ENCODE measurements around the gene NRG2. TPM values are rescaled to one million over a fixed set of nuclear protein-coding genes. Genes with fewer than 3 reads are reported as not detected.

The NRG2 gene
- polyA plus RNA-seq, 1 of the 3 experiments (the other 2 are of a cell fraction): 3.7 TPM

DNA sequence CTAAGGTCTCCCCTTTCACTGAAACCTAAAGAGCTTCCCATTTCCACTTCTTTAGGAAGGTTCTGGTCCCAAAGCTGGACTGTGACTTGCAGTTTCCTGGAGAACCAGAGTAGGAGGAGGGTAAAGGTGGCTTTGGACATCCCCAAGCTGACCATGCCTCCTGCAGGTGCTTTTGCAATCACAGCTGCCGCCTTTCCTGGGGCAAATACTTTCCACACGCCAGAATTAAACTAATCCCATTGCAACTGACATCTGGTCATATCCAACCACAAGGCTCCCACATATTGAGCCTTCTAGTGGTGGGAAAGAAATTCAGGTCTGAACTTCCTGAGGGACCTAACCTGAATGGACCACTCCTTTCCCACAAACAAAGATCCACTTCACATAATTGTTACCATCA lies 92.7 kb downstream of the NRG2 start:
- H3K27me3 ChIP-seq (ENCODE audit: insufficient read depth): no peaks in the 10 kb centered on the region
- H3K27ac ChIP-seq (ENCODE audit: low read depth in 2 of 2, low read length in 1 of 2): no peak overlapping the region
- WGBS (ENCODE audit: low lambda C conversion rate): 100% methylated on average over 2 of the region's 2 CpGs
- H4K20me1 ChIP-seq (ENCODE audit: insufficient read depth): no peaks in the 10 kb centered on the region
- TF ChIP-seq RAD21 (IDR thresholded peaks at IDR 0.05; ENCODE audit: low read length): no peak
- TF ChIP-seq, protein P1, sequence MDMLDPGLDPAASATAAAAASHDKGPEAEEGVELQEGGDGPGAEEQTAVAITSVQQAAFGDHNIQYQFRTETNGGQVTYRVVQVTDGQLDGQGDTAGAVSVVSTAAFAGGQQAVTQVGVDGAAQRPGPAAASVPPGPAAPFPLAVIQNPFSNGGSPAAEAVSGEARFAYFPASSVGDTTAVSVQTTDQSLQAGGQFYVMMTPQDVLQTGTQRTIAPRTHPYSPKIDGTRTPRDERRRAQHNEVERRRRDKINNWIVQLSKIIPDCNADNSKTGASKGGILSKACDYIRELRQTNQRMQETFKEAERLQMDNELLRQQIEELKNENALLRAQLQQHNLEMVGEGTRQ (IDR thresholded peaks at IDR 0.05; ENCODE audit: borderline replicate concordance, low read depth, low read length): no peak
- TF ChIP-seq EP300 (IDR thresholded peaks at IDR 0.05; ENCODE audit: borderline replicate concordance in 1 of 2, low read depth in 1 of 2, low read length in 1 of 2): no peak
- no peak for TF ChIP-seq ELF1 (IDR thresholded peaks at IDR 0.05)
- no peak for TF ChIP-seq TAF1 (IDR thresholded peaks at IDR 0.05; ENCODE audit: borderline replicate concordance, low read depth, low read length)
- TF ChIP-seq FOXJ3 (CRISPR knock-in tag; IDR thresholded peaks at IDR 0.05): no peak
- no peak for TF ChIP-seq YY1 (IDR thresholded peaks at IDR 0.05; ENCODE audit: low read depth)
- no peak for TF ChIP-seq EZH2phosphoT487 (IDR thresholded peaks at IDR 0.05; ENCODE audit: borderline replicate concordance, low read depth)
- no peak for TF ChIP-seq CHD2 (IDR thresholded peaks at IDR 0.05; ENCODE audit: low read length, partially characterized antibody)
- TF ChIP-seq, protein P2, sequence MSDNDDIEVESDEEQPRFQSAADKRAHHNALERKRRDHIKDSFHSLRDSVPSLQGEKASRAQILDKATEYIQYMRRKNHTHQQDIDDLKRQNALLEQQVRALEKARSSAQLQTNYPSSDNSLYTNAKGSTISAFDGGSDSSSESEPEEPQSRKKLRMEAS (IDR thresholded peaks at IDR 0.05; ENCODE audit: low read depth): no peak
- TF ChIP-seq, protein P3, sequence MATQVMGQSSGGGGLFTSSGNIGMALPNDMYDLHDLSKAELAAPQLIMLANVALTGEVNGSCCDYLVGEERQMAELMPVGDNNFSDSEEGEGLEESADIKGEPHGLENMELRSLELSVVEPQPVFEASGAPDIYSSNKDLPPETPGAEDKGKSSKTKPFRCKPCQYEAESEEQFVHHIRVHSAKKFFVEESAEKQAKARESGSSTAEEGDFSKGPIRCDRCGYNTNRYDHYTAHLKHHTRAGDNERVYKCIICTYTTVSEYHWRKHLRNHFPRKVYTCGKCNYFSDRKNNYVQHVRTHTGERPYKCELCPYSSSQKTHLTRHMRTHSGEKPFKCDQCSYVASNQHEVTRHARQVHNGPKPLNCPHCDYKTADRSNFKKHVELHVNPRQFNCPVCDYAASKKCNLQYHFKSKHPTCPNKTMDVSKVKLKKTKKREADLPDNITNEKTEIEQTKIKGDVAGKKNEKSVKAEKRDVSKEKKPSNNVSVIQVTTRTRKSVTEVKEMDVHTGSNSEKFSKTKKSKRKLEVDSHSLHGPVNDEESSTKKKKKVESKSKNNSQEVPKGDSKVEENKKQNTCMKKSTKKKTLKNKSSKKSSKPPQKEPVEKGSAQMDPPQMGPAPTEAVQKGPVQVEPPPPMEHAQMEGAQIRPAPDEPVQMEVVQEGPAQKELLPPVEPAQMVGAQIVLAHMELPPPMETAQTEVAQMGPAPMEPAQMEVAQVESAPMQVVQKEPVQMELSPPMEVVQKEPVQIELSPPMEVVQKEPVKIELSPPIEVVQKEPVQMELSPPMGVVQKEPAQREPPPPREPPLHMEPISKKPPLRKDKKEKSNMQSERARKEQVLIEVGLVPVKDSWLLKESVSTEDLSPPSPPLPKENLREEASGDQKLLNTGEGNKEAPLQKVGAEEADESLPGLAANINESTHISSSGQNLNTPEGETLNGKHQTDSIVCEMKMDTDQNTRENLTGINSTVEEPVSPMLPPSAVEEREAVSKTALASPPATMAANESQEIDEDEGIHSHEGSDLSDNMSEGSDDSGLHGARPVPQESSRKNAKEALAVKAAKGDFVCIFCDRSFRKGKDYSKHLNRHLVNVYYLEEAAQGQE (IDR thresholded peaks at IDR 0.05; ENCODE audit: low read depth, low read length): no peak
- TF ChIP-seq GABPA (IDR thresholded peaks at IDR 0.05; ENCODE audit: low read depth): no peak
- no peak overlapping the region for H3K4me3 ChIP-seq (ENCODE audit: low read depth in 2 of 2, low read length in 1 of 2)
- ChIA-PET POLR2A (no interaction called here), CTCF (interaction anchor here (0.8 to 2.4 kb wide), 4 partner anchors 12 to 163 kb away, joined by 3 to 15 read pairs (median 4); no protein-coding TSS in a partner anchor)
- H3K9me3 ChIP-seq: no peaks in the 10 kb centered on the region
- no peaks in the 10 kb centered on the region for H3K36me3 ChIP-seq (replicated peaks in 1 of 2; ENCODE audit: control insufficient read depth in 1 of 2, insufficient read depth in 2 of 2, low read length in 1 of 2)
- no peaks in the 10 kb centered on the region for H3K9me2 ChIP-seq
- peaks cover 0 to 24% of the 10 kb centered on the region in 2 experiments; a peak in 1 of 4 replicates for H3K4me1 ChIP-seq (ENCODE audit: control insufficient read depth in 1 of 2, insufficient read depth in 2 of 2, low read depth in 1 of 2, low read length in 1 of 2)
- no peak overlapping the region for H2AFZ ChIP-seq (ENCODE audit: low read depth)
- no peaks in the 10 kb centered on the region for H3F3A ChIP-seq (replicated peaks; ENCODE audit: insufficient read depth)
- H3K4me2 ChIP-seq: no peak overlapping the region
- no peaks in the 10 kb centered on the region for H3K79me2 ChIP-seq (ENCODE audit: insufficient read depth)
- H3K9ac ChIP-seq: no peak overlapping the region
- no peak for DNase-seq

DNA sequence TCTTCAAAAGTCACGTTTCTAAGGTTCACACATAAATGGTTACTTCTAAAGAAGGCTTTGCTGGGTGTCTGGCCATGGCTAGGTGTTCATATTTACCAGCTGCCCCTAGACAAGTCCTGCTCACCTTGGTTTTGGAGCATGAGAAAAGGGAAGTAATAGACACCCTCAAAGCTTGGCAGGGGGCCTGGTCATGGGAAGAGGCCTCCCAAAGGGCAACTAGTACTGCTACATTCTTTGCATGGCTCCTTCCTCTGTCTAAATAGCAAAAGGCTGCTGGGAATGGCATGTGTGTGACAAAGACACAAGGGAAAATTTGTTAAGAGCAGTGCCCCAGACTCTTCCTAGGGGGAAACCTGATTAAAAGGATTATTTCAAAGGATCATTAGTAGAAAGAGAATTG lies 93.4 kb downstream of the NRG2 start:
- Histone ChIP-seq H3K36me3 (replicated peaks in 1 of 2; ENCODE audit: control insufficient read depth in 1 of 2, insufficient read depth in 2 of 2, low read length in 1 of 2) (no peaks in the 10 kb centered on the region), H3K79me2 (ENCODE audit: insufficient read depth) (no peaks in the 10 kb centered on the region), H3K4me2 (no peak overlapping the region), H3K9me3 (no peaks in the 10 kb centered on the region), H3K27ac (ENCODE audit: low read depth in 2 of 2, low read length in 1 of 2) (no peak overlapping the region), H3K9me2 (no peaks in the 10 kb centered on the region), H3K4me1 (ENCODE audit: control insufficient read depth in 1 of 2, insufficient read depth in 2 of 2, low read depth in 1 of 2, low read length in 1 of 2) (peaks cover 0 to 24% of the 10 kb centered on the region in 2 experiments; a peak in 1 of 4 replicates), H2AFZ (ENCODE audit: low read depth) (no peak overlapping the region), H3F3A (replicated peaks; ENCODE audit: insufficient read depth) (no peaks in the 10 kb centered on the region), H4K20me1 (ENCODE audit: insufficient read depth) (no peaks in the 10 kb centered on the region), H3K4me3 (ENCODE audit: low read depth in 2 of 2, low read length in 1 of 2) (no peak overlapping the region), H3K9ac (no peak overlapping the region), H3K27me3 (ENCODE audit: insufficient read depth) (no peaks in the 10 kb centered on the region)
- no peak for TF ChIP-seq RAD21 (IDR thresholded peaks at IDR 0.05; ENCODE audit: low read length)
- TF ChIP-seq, protein P3 (IDR thresholded peaks at IDR 0.05; ENCODE audit: low read depth, low read length): no peak
- WGBS (ENCODE audit: low lambda C conversion rate): 59% methylated on average over 1 of the region's 1 CpG
- DNase-seq: no peak
- POLR2A ChIA-PET: no interaction called here
- CTCF ChIA-PET: interaction anchor here (0.9 to 2.4 kb wide), 4 partner anchors 11 to 158 kb away, joined by 3 to 15 read pairs (median 4); no protein-coding TSS in a partner anchor
